K562 (cell line): ENCODE data around the gene RHD. TPM values are rescaled to one million over a fixed set of nuclear protein-coding genes. Genes with fewer than 3 reads are reported as not detected.
"Not testable (repeated sequence)": the region's sequence is repeated elsewhere in the genome, so short reads cannot be mapped to it uniquely, and the experiment has no call there.

Source experiments
- CHD1 ChIP-seq: fragments of 200-600 bp; sonication (generic); IDR thresholded peaks from one replicate; pipeline ENCODE4 v1.6.1; 2012; ENCODE audit warnings: mild to moderate bottlenecking, moderate library complexity, low read length, inconsistent platforms
- DPF2 ChIP-seq: fragments of 450-650 bp; IDR thresholded peaks from 2 replicates; pipeline ENCODE4 v1.6.1; 2016
- EP400 ChIP-seq: fragments of 450-650 bp; IDR thresholded peaks from 2 replicates; pipeline ENCODE4 v1.6.1; 2017; ENCODE audit warnings: antibody characterized with exemption, mild to moderate bottlenecking, moderate library complexity
- ESRRA ChIP-seq: fragments of 450-650 bp; IDR thresholded peaks from 2 replicates; pipeline ENCODE4 v1.6.1; 2014; ENCODE audit warnings: low read depth, mild to moderate bottlenecking, moderate library complexity, borderline replicate concordance
- HDAC1 ChIP-seq, 2 experiments: fragments of 450-650 bp; IDR thresholded peaks; 2 replicates each; pipeline ENCODE4 v1.6.1; 2016 to 2017; ENCODE audit warnings: inconsistent platforms in 1 of 2, mild to moderate bottlenecking in 1 of 2, moderate library complexity in 1 of 2
- L3MBTL2 ChIP-seq: fragments of 450-650 bp; IDR thresholded peaks from 2 replicates; pipeline ENCODE4 v1.6.1; 2016; ENCODE audit warnings: mild to moderate bottlenecking, moderate library complexity
- MTA3 ChIP-seq: fragments of 450-650 bp; formaldehyde crosslinking; IDR thresholded peaks from 2 replicates; pipeline ENCODE4 v1.6.1; 2017; ENCODE audit warnings: mild to moderate bottlenecking, borderline replicate concordance
- MYC ChIP-seq, 2 experiments: fragments of 250-450 bp in 1 of 2; sonication (Bioruptor Pico) in 1 of 2; IDR thresholded peaks; 2 replicates each; pipeline versions ENCODE4 v1.5.1 to v1.6.1; 2012 to 2021; ENCODE audit warnings: low read depth in 2 of 2, borderline replicate concordance in 1 of 2, improper control_type of control experiment in 1 of 2, low read length in 1 of 2, mild to moderate bottlenecking in 1 of 2, moderate library complexity in 1 of 2
- NR2C1 ChIP-seq, 2 experiments: fragments of 450-650 bp; IDR thresholded peaks; 2 replicates each; pipeline ENCODE4 v1.6.1; 2017; ENCODE audit warnings: mild to moderate bottlenecking in 2 of 2, antibody characterized with exemption in 1 of 2, inconsistent platforms in 1 of 2, missing compliant biosample characterization in 1 of 2, missing genetic modification characterization in 1 of 2
- RBBP5 ChIP-seq: fragments of 200-600 bp; sonication (generic); IDR thresholded peaks from 2 replicates; pipeline ENCODE4 v1.6.1; 2012; ENCODE audit warnings: borderline replicate concordance, mild to moderate bottlenecking, low read length, control low read depth, inconsistent platforms; ENCODE audit not compliant: insufficient read depth, poor library complexity, severe bottlenecking
- SMARCA4 ChIP-seq: fragments of 450-650 bp; IDR thresholded peaks from 2 replicates; pipeline ENCODE4 v1.6.1; 2016
- SRF ChIP-seq, 2 experiments: fragments of 250-450, 450-650 bp in 1 of 2; sonication (Bioruptor Pico) in 1 of 2; sonication (generic) in 1 of 2; formaldehyde crosslinking; IDR thresholded peaks; 2 replicates each; pipeline versions ENCODE4 v1.5.0 to v1.5.1; 2020 to 2022; ENCODE audit warnings: mild to moderate bottlenecking in 1 of 2, missing genetic modification reagents in 1 of 2
- polyA plus RNA-seq, 8 experiments: library from polyadenylated mRNA; depleted of rRNA in 4 of 8; stranded (reverse) in 5 of 8; unstranded in 3 of 8; fragments of >200 nt; fragmentation: Nextera tagmentation in 2 of 8; fragmentation: Illumina TruSeq in 1 of 8; extraction: Ambion mirVana in 2 of 8; extraction: Trizol in 1 of 8; gene quantifications; 2 replicates each; pipeline versions ENCODE4 v1.2.1 to v1.2.3, GENCODE V29; 2011 to 2014; ENCODE audit warnings: inconsistent platforms in 1 of 8, missing spikeins in 1 of 8
- total RNA-seq, 7 experiments: library from RNA; depleted of rRNA in 6 of 7; stranded (reverse); fragments of >200 nt in 6 of 7; fragmentation: Illumina TruSeq in 2 of 7; extraction: Trizol in 2 of 7; gene quantifications; 2 replicates each; pipeline versions ENCODE4 v1.2.1 to v1.2.3, GENCODE V29; 2011 to 2021; ENCODE audit warnings: low replicate concordance in 1 of 7
- TF ChIP-seq, protein P1 (sequence below): fragments of 450-650 bp; IDR thresholded peaks from 2 replicates; pipeline ENCODE4 v1.7.1; 2018; ENCODE audit warnings: mild to moderate bottlenecking, low read depth; ENCODE audit not compliant: partially characterized antibody
- TF ChIP-seq, protein P2 (sequence below), 2 experiments: fragments of 450-650 bp; IDR thresholded peaks; 2 replicates each; pipeline ENCODE4 v1.6.1; 2018; ENCODE audit warnings: mild to moderate bottlenecking in 2 of 2, low read depth in 1 of 2; ENCODE audit not compliant: partially characterized antibody in 2 of 2
- TF ChIP-seq, protein P3 (sequence below), 3 experiments: IDR thresholded peaks in 2 of 3; conservative IDR thresholded peaks in 1 of 3; 2 replicates each; pipeline ENCODE4 v1.5.1; 2011 to 2012; ENCODE audit warnings: low read length in 3 of 3, mild to moderate bottlenecking in 3 of 3, control low read depth in 2 of 3, improper control_type of control experiment in 1 of 3, inconsistent platforms in 1 of 3, low read depth in 1 of 3, mixed read lengths in 1 of 3, moderate library complexity in 1 of 3; ENCODE audit not compliant: insufficient read depth in 2 of 3
- TF ChIP-seq, protein P4 (sequence below), 2 experiments: fragments of 250-450 bp in 1 of 2; fragments of 450-650 bp in 1 of 2; sonication (Bioruptor Pico) in 1 of 2; IDR thresholded peaks; 2 replicates each; pipeline versions ENCODE4 v1.6.1 to v1.8.0; 2016 to 2021; ENCODE audit warnings: mild to moderate bottlenecking in 2 of 2, moderate library complexity in 2 of 2, missing compliant biosample characterization in 1 of 2, missing genetic modification characterization in 1 of 2

Gene RHD
- total and polyA plus RNA-seq, 9 of the 15 experiments (the other 6 are each of a cell fraction or from before 2014, with no cell fraction given): 8.8 to 32.4 (median 15.0) TPM

DNA sequence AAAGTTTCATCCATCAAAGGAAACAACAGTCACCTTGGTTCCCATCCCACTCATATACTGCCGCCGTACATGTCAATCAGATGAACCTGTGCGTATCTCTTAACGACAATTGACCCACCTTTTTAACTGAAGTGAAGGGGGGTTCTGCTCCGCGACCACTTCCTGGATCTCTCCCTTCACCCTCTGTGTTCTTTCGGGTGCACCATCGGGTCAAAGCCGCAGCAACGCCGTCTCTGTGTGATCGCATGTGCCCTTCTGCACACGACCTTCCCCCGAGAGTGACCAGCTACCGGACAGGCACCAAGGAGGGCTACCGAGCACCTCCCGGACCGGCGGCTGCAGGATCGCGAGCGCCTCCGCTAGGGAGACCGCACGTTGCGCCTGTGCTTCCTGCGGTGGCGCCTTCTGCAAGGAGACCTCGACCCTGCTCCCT is 64.6 kb downstream of the RHD start (continued):
- TF ChIP-seq SRF (CRISPR knock-in tag; IDR thresholded peaks at IDR 0.05) (0 out of 4 replicates have a peak, but pooled peaks of 1 of the 2 experiments have one; percentile 35), HDAC1 (IDR thresholded peaks at IDR 0.05) (peak in 1 of 2 experiments; percentile 67; a peak in 2 of 4 replicates), MTA3 (peak; percentile 58; the same call in 1 of the 2 replicates), DPF2 (peak; percentile 43; the same call in 1 of the 2 replicates), SMARCA4 (0 out of 2 replicates have a peak, but pooled peaks have one; percentile 52), NR2C1 (tag; IDR thresholded peaks at IDR 0.05) (peak; percentile 25; the same call in 1 of the 2 replicates), ESRRA (peak; percentile 69; the same call in 1 of the 2 replicates), MYC (CRISPR knock-in tag; IDR thresholded peaks at IDR 0.05; ENCODE audit: borderline replicate concordance, low read depth) (peak; percentile 32; the same call in 1 of the 2 replicates), L3MBTL2 (peak; percentile 64), EP400 (peak; percentile 45; the same call in 1 of the 2 replicates), CHD1 (peak; percentile 41), RBBP5 (peak; percentile 38)
- TF ChIP-seq, protein P1, sequence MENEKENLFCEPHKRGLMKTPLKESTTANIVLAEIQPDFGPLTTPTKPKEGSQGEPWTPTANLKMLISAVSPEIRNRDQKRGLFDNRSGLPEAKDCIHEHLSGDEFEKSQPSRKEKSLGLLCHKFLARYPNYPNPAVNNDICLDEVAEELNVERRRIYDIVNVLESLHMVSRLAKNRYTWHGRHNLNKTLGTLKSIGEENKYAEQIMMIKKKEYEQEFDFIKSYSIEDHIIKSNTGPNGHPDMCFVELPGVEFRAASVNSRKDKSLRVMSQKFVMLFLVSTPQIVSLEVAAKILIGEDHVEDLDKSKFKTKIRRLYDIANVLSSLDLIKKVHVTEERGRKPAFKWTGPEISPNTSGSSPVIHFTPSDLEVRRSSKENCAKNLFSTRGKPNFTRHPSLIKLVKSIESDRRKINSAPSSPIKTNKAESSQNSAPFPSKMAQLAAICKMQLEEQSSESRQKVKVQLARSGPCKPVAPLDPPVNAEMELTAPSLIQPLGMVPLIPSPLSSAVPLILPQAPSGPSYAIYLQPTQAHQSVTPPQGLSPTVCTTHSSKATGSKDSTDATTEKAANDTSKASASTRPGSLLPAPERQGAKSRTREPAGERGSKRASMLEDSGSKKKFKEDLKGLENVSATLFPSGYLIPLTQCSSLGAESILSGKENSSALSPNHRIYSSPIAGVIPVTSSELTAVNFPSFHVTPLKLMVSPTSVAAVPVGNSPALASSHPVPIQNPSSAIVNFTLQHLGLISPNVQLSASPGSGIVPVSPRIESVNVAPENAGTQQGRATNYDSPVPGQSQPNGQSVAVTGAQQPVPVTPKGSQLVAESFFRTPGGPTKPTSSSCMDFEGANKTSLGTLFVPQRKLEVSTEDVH: peak; percentile 33
- not testable (repeated sequence) for TF ChIP-seq NR2C1 (IDR thresholded peaks at IDR 0.05); MYC (IDR thresholded peaks at IDR 0.05; ENCODE audit: low read depth, low read length)
- TF ChIP-seq, protein P2, sequence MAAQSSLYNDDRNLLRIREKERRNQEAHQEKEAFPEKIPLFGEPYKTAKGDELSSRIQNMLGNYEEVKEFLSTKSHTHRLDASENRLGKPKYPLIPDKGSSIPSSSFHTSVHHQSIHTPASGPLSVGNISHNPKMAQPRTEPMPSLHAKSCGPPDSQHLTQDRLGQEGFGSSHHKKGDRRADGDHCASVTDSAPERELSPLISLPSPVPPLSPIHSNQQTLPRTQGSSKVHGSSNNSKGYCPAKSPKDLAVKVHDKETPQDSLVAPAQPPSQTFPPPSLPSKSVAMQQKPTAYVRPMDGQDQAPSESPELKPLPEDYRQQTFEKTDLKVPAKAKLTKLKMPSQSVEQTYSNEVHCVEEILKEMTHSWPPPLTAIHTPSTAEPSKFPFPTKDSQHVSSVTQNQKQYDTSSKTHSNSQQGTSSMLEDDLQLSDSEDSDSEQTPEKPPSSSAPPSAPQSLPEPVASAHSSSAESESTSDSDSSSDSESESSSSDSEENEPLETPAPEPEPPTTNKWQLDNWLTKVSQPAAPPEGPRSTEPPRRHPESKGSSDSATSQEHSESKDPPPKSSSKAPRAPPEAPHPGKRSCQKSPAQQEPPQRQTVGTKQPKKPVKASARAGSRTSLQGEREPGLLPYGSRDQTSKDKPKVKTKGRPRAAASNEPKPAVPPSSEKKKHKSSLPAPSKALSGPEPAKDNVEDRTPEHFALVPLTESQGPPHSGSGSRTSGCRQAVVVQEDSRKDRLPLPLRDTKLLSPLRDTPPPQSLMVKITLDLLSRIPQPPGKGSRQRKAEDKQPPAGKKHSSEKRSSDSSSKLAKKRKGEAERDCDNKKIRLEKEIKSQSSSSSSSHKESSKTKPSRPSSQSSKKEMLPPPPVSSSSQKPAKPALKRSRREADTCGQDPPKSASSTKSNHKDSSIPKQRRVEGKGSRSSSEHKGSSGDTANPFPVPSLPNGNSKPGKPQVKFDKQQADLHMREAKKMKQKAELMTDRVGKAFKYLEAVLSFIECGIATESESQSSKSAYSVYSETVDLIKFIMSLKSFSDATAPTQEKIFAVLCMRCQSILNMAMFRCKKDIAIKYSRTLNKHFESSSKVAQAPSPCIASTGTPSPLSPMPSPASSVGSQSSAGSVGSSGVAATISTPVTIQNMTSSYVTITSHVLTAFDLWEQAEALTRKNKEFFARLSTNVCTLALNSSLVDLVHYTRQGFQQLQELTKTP (IDR thresholded peaks at IDR 0.05; ENCODE audit: low read depth in 1 of 2, partially characterized antibody in 2 of 2): peak in 1 of 2 experiments; percentile 36
- TF ChIP-seq, protein P3, sequence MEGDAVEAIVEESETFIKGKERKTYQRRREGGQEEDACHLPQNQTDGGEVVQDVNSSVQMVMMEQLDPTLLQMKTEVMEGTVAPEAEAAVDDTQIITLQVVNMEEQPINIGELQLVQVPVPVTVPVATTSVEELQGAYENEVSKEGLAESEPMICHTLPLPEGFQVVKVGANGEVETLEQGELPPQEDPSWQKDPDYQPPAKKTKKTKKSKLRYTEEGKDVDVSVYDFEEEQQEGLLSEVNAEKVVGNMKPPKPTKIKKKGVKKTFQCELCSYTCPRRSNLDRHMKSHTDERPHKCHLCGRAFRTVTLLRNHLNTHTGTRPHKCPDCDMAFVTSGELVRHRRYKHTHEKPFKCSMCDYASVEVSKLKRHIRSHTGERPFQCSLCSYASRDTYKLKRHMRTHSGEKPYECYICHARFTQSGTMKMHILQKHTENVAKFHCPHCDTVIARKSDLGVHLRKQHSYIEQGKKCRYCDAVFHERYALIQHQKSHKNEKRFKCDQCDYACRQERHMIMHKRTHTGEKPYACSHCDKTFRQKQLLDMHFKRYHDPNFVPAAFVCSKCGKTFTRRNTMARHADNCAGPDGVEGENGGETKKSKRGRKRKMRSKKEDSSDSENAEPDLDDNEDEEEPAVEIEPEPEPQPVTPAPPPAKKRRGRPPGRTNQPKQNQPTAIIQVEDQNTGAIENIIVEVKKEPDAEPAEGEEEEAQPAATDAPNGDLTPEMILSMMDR (IDR thresholded peaks at IDR 0.05 in 2 of 3, conservative IDR thresholded peaks at IDR 0.05 in 1 of 3; ENCODE audit: insufficient read depth in 2 of 3, low read depth in 1 of 3, low read length in 3 of 3): peak in 2 of 3 experiments; percentile 30 to 37; a peak in 2 of 6 replicates
- TF ChIP-seq, protein P4, sequence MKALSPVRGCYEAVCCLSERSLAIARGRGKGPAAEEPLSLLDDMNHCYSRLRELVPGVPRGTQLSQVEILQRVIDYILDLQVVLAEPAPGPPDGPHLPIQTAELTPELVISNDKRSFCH (CRISPR knock-in tag; IDR thresholded peaks at IDR 0.05): not testable (repeated sequence)
- TF ChIP-seq, protein P4 (tag; IDR thresholded peaks at IDR 0.05): peak; percentile 30; the same call in 1 of the 2 replicates
